ENCODE data around the gene FUBP3.
"Not testable (repeated sequence)": the region's sequence is repeated elsewhere in the genome, so short reads cannot be mapped to it uniquely, and the experiment has no call there.

Gene FUBP3

GRCh38 chr9:130680836-130681768 is 101.7 kb downstream of the FUBP3 start:
- WGBS = 3% methylated on average over 116 of the region's 116 CpGs
- Histone ChIP-seq H3K36me3 (ENCODE audit: insufficient read depth, low read length) (no peaks in the 10 kb centered on the region), H3K4me3 (ENCODE audit: low read length) (peak overlapping the region; percentile 69), H3K4me1 (ENCODE audit: insufficient read depth, low read length) (no peaks in the 10 kb centered on the region), H3K27ac (ENCODE audit: low read depth, low read length) (no peak overlapping the region), H3K9ac (ENCODE audit: low read depth, low read length) (no peak overlapping the region), H3K9me3 (ENCODE audit: insufficient read depth, low read depth, low read length) (peaks cover 4% of the 10 kb centered on the region; the same call in 1 of the 2 replicates), H3K27me3 (ENCODE audit: insufficient read depth, low read length) (peaks cover 61% of the 10 kb centered on the region)

- H3K9ac ChIP-seq (ENCODE audit: low read depth, low read length) = no peak overlapping the region
Observed at GRCh38 chr9:130681769-130682420, 102.5 kb downstream of the FUBP3 start.

DNA sequence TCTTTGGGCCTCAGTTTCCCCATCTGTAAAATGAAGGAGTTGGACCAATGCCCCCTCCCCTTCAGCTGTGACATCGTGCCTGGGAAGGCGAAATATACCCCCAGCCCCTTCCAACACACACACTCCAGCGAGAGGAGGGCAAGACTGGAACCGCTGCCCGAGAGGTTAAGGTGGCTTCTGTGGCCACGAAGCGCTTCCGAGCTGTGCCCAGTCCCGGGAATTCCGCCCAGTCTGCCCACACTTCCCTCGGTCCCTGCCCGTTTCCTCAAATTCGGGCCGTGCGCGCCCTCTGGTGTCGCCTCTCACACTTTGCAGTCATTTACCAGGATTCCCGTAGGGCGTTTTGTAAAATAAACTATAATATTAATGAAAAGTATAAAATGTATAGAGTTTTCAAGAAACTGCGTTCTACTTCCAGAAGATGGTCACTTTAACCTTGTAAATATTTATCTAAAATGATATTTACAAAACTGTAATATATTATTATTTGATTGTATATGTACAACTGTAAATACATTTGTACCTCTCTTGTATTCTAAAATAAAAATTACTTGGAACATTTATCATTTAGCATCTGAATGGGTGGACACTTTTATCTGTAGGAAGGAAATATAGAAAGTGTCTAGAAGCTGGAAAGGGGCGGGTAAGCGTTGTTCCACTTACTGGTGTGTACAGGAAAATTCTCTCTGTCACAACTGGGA is 103.2 kb downstream of the FUBP3 start:
- peaks cover 51% of the 10 kb centered on the region for H3K27me3 ChIP-seq (ENCODE audit: insufficient read depth, low read length)
- H3K4me1 ChIP-seq (ENCODE audit: insufficient read depth, low read length) = no peaks in the 10 kb centered on the region
- no peak overlapping the region for H3K9ac ChIP-seq (ENCODE audit: low read depth, low read length)
- H3K27ac ChIP-seq (ENCODE audit: low read depth, low read length) = no peak overlapping the region
- whole genome bisulfite sequencing = 7% methylated on average over 19 of the region's 22 CpGs
- H3K9me3 ChIP-seq (ENCODE audit: insufficient read depth, low read depth, low read length) = peaks cover 4% of the 10 kb centered on the region; the same call in 1 of the 2 replicates
- no peaks in the 10 kb centered on the region for H3K36me3 ChIP-seq (ENCODE audit: insufficient read depth, low read length)
- H3K4me3 ChIP-seq (ENCODE audit: low read length) = peak overlapping the region; percentile 69

More at GRCh38 chr9:130681769-130682420, 102.5 kb downstream of the FUBP3 start:
- no peaks in the 10 kb centered on the region for H3K4me1 ChIP-seq (ENCODE audit: insufficient read depth, low read length)
- no peak overlapping the region for H3K27ac ChIP-seq (ENCODE audit: low read depth, low read length)
- 2% methylated on average over 45 of the region's 45 CpGs for WGBS
- no peaks in the 10 kb centered on the region for H3K36me3 ChIP-seq (ENCODE audit: insufficient read depth, low read length)
- H3K4me3 ChIP-seq (ENCODE audit: low read length) = peak overlapping the region; percentile 69
- peaks cover 57% of the 10 kb centered on the region for H3K27me3 ChIP-seq (ENCODE audit: insufficient read depth, low read length)
- peaks cover 4% of the 10 kb centered on the region; the same call in 1 of the 2 replicates for H3K9me3 ChIP-seq (ENCODE audit: insufficient read depth, low read depth, low read length)

DNA sequence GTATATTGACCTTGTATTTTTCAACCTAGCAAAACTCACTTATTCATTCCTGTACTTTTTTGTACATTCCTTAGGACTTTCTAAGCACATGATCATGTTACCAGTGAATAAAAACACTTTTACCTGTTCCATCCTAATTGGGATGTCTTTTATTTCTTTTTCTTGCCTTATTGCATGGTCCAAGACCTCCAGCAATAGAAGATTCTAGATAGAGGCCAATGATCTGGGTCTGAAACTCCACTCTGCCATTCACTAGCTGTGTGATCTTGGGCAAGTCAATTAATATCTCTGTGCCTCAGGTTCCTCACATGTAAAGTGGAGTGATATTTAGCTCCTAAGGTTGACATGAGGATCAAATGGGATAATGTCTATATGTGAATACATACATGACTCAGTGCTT is 105.7 kb downstream of the FUBP3 start:
- H3K36me3 ChIP-seq (ENCODE audit: insufficient read depth, low read length) = no peaks in the 10 kb centered on the region
- H3K27ac ChIP-seq (ENCODE audit: low read depth, low read length) = no peak overlapping the region
- 0 out of 2 replicates have a peak, but pooled peaks cover 5% of the 10 kb centered on the region for H3K4me1 ChIP-seq (ENCODE audit: insufficient read depth, low read length)
- H3K27me3 ChIP-seq (ENCODE audit: insufficient read depth, low read length) = peaks cover 27% of the 10 kb centered on the region
- H3K9ac ChIP-seq (ENCODE audit: low read depth, low read length) = no peak overlapping the region
- H3K4me3 ChIP-seq (ENCODE audit: low read length) = no peak overlapping the region
- peaks cover 4% of the 10 kb centered on the region; the same call in 1 of the 2 replicates for H3K9me3 ChIP-seq (ENCODE audit: insufficient read depth, low read depth, low read length)

- H3K9me3 ChIP-seq (ENCODE audit: insufficient read depth, low read depth, low read length); H3K36me3 ChIP-seq (ENCODE audit: insufficient read depth, low read length); H3K4me1 ChIP-seq (ENCODE audit: insufficient read depth, low read length); H3K9ac ChIP-seq (ENCODE audit: low read depth, low read length); H3K27ac ChIP-seq (ENCODE audit: low read depth, low read length); H3K4me3 ChIP-seq (ENCODE audit: low read length): not testable (repeated sequence)
- WGBS = 97% methylated on average over 11 of the region's 11 CpGs
- peaks cover 18% of the 10 kb centered on the region for H3K27me3 ChIP-seq (ENCODE audit: insufficient read depth, low read length)
Observed at GRCh38 chr9:130685945-130686344, 106.6 kb downstream of the FUBP3 start.

DNA sequence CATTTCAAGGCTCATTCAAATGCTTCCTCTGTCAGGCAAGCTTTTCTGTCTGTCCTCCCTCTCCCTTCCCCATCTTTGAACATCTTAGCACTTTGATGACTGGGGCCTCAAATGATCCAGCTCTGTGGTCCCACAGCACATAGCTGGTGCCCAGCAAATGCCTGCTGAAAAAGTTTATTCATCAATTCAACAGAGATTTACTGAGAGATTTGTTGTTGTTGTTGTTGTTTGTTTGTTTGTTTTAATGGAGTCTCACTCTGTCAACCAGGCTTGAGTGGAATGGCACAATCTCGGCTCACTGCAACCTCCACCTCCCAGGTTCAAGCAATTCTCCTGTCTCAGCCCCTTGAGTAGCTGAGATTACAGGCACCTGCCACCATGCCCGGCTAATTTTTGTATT is 108.2 kb downstream of the FUBP3 start:
- 86% methylated on average over 1 of the region's 2 CpGs for WGBS

More for the DNA sequence above, 108.2 kb downstream of the FUBP3 start:
- Histone ChIP-seq H3K9me3 (ENCODE audit: insufficient read depth, low read depth, low read length) (peaks cover 4% of the 10 kb centered on the region; the same call in 1 of the 2 replicates), H3K27me3 (ENCODE audit: insufficient read depth, low read length) (peaks cover 4% of the 10 kb centered on the region), H3K36me3 (ENCODE audit: insufficient read depth, low read length) (no peaks in the 10 kb centered on the region), H3K4me1 (ENCODE audit: insufficient read depth, low read length) (peaks cover 7% of the 10 kb centered on the region), H3K4me3 (ENCODE audit: low read length) (no peak overlapping the region), H3K9ac (ENCODE audit: low read depth, low read length) (no peak overlapping the region), H3K27ac (ENCODE audit: low read depth, low read length) (no peak overlapping the region)
